Measurements from ENCODE around the gene UBE2D2.
"Not testable (repeated sequence)": the region's sequence is repeated elsewhere in the genome, so short reads cannot be mapped to it uniquely, and the experiment has no call there.

UBE2D2 gene

GRCh38 chr5:139549162-139549894 lies 11.8 kb upstream of the UBE2D2 start:
- no peak for DNase-seq

GRCh38 chr5:139550051-139550872 lies 10.9 kb upstream of the UBE2D2 start:
- DNase-seq: not testable (repeated sequence)

GRCh38 chr5:139551191-139551889 lies 9.8 kb upstream of the UBE2D2 start:
- no peak for DNase-seq

- no peak for DNase-seq
Observed at GRCh38 chr5:139552893-139553575, 8.1 kb upstream of the UBE2D2 start.

- no peak for DNase-seq
Observed at GRCh38 chr5:139554264-139554663, 6.9 kb upstream of the UBE2D2 start.

- no peak for DNase-seq
Observed at GRCh38 chr5:139557811-139558210, 3.3 kb upstream of the UBE2D2 start.

- DNase-seq: no peak
Observed at GRCh38 chr5:139561655-139562451, 714 bp downstream of the UBE2D2 start.

GRCh38 chr5:139562847-139563246 lies 1.7 kb downstream of the UBE2D2 start:
- no peak for DNase-seq

GRCh38 chr5:139565411-139566305 lies 4.5 kb downstream of the UBE2D2 start:
- DNase-seq: no peak

- no peak for DNase-seq
Observed at GRCh38 chr5:139566611-139567010, 5.5 kb downstream of the UBE2D2 start.

- DNase-seq: no peak
Observed at GRCh38 chr5:139569270-139569955, 8.3 kb downstream of the UBE2D2 start.

GRCh38 chr5:139571543-139571942 lies 10.4 kb downstream of the UBE2D2 start:
- DNase-seq: no peak

GRCh38 chr5:139571966-139572365 lies 10.8 kb downstream of the UBE2D2 start:
- no peak for DNase-seq

- DNase-seq: no peak
Observed at GRCh38 chr5:139574641-139575312, 13.6 kb downstream of the UBE2D2 start.

GRCh38 chr5:139575313-139575646 lies 14.1 kb downstream of the UBE2D2 start:
- DNase-seq: no peak

- no peak for DNase-seq
Observed at GRCh38 chr5:139575751-139576150, 14.6 kb downstream of the UBE2D2 start.

GRCh38 chr5:139577689-139578290 lies 16.7 kb downstream of the UBE2D2 start:
- no peak for DNase-seq

GRCh38 chr5:139578325-139578724 lies 17.2 kb downstream of the UBE2D2 start:
- DNase-seq: no peak

GRCh38 chr5:139582181-139582580 lies 21.0 kb downstream of the UBE2D2 start:
- DNase-seq: not testable (repeated sequence)

- DNase-seq: no peak
Observed at GRCh38 chr5:139584137-139584536, 23.0 kb downstream of the UBE2D2 start.
